SHP77 treated with DMSO at 0.1 percent for 48 hours (cell line): ENCODE data around the gene GH1.

ENCODE experiments used
- DNase-seq: peaks from one replicate; lab custom pipeline; 2025; lab: John Stamatoyannopoulos, UW

Gene GH1

GRCh38 chr17:63944736-63945499 lies 26.3 kb upstream of the GH1 start:
- no peak for DNase-seq

- no peak for DNase-seq
Measured at GRCh38 chr17:63943745-63944144, 25.1 kb upstream of the GH1 start.

GRCh38 chr17:63942309-63942985 lies 23.8 kb upstream of the GH1 start:
- no peak for DNase-seq

- no peak for DNase-seq
Measured at GRCh38 chr17:63941751-63942150, 23.1 kb upstream of the GH1 start.

- DNase-seq, result no peak
Measured at GRCh38 chr17:63941162-63941561, 22.5 kb upstream of the GH1 start.

GRCh38 chr17:63940584-63940983 lies 21.9 kb upstream of the GH1 start:
- no peak for DNase-seq

GRCh38 chr17:63939884-63940283 lies 21.2 kb upstream of the GH1 start:
- DNase-seq, result no peak

- no peak for DNase-seq
Measured at GRCh38 chr17:63939401-63939800, 20.8 kb upstream of the GH1 start.

GRCh38 chr17:63937920-63938319 lies 19.3 kb upstream of the GH1 start:
- DNase-seq, result no peak

- no peak for DNase-seq
Measured at GRCh38 chr17:63937319-63937718, 18.7 kb upstream of the GH1 start.

- DNase-seq, result no peak
Measured at GRCh38 chr17:63934183-63935112, 15.8 kb upstream of the GH1 start.

- no peak for DNase-seq
Measured at GRCh38 chr17:63933598-63933997, 15.0 kb upstream of the GH1 start.

- no peak for DNase-seq
Measured at GRCh38 chr17:63932721-63933120, 14.1 kb upstream of the GH1 start.

- DNase-seq, result no peak
Measured at GRCh38 chr17:63931981-63932561, 13.4 kb upstream of the GH1 start, which contains the start of gene CD79B. TSS of gene CD79B (minus strand) at chr17:63932331. CDS start at chr17:63932261, 70 bp downstream.

GRCh38 chr17:63930951-63931575 lies 12.4 kb upstream of the GH1 start:
- DNase-seq, result no peak

GRCh38 chr17:63929860-63930766 lies 11.5 kb upstream of the GH1 start:
- no peak for DNase-seq

GRCh38 chr17:63928966-63929695 lies 10.5 kb upstream of the GH1 start:
- DNase-seq, result no peak

- no peak for DNase-seq
Measured at GRCh38 chr17:63928172-63928666, 9.6 kb upstream of the GH1 start.

- DNase-seq, result no peak
Measured at GRCh38 chr17:63927464-63928171, 9.0 kb upstream of the GH1 start.
